Hematopoietic multipotent progenitor cell treated with erythropoietin and hydrocortisone succinate and interleukin-3 and kit ligand, for 8 days (in vitro differentiated cells): Measurements from ENCODE around the gene ANKRD17.
A peak's percentile ranks its signal among the peaks of the same experiment; 100 is the strongest.
"Not testable (repeated sequence)": the region's sequence is repeated elsewhere in the genome, so short reads cannot be mapped to it uniquely, and the experiment has no call there.

Experiments used
- DNase-seq: peaks from one replicate; pipeline ENCODE4 v3.0.0-alpha.2; 2015

ANKRD17 gene

DNA sequence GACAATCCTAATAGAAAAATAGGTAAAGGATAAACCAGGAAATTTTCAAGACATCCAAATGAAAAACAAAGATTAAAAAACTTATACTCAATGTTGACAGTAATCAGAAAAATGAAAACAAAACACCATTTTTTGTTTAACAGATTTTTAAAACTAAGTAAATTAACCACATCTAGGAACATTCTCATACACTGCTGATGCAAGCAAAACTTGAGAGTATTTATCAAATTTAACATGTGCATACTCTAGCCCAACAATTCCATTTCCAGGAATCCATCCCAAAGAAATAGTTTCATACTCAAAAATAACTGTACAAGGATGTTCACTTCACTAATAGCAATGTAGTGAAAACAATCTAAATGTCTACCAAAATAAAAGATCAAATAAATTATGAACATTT, 11.5 kb downstream of the ANKRD17 start:
- DNase-seq: no peak

DNA sequence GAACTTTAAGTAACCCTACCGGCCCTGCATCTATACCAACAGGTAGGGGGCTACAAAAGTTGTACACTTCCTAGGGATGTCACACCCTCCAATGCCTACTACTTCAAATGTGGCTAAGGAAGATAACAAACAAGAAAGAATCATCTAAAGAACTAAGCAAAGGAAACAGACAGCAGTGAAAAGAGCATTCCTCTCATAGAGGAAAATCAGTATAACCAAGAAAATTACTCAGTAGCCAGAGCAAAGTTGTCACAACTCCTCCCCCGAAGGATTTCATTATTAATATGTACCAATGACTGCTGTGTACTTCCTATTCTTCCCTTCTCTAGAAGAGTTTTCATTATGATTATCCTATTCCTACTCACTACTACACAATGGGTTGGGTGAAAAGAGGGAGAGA, 12.6 kb downstream of the ANKRD17 start:
- DNase-seq: peak; percentile 66

- no peak for DNase-seq
These were observed 13.5 kb downstream of the ANKRD17 start for GRCh38 chr4:73244945-73245601.

DNA sequence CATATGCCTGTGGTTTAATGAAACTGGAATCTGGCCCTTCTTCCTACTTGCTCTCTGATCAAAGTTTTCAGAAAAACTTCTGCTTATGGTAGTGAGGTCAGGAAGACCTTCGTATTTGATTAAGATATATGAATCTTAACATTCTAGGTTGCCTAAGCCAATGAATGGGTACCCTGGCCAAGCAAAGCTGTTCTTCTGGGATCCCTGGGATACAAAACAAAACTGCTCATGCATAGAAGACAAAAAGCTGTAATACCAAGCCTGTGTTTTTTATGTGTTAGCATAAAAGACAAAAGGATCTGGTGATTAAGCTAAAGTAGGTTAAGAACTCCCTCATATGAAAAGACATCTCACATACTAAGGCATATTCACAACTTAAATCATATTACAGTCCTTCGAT, 21.6 kb downstream of the ANKRD17 start:
- DNase-seq: no peak

DNA sequence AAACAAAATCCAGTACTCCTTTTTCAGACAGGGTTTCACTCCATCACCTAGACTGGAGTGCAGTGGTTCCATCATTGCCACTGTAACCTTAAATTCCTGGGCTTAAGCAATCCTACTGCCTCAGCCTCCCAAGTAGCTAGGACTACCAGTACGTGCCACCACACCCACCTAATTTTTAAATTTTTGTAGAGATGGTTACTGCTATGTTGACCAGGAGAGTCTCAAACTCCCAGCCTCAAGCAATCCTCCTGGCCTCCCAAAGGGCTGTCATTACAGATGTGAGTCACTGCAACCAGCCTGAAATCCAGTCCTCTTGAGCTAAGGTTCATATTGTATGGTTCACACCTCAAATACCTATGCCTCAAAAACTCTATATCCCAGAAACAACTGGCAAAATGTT, 22.4 kb downstream of the ANKRD17 start:
- no peak for DNase-seq

DNA sequence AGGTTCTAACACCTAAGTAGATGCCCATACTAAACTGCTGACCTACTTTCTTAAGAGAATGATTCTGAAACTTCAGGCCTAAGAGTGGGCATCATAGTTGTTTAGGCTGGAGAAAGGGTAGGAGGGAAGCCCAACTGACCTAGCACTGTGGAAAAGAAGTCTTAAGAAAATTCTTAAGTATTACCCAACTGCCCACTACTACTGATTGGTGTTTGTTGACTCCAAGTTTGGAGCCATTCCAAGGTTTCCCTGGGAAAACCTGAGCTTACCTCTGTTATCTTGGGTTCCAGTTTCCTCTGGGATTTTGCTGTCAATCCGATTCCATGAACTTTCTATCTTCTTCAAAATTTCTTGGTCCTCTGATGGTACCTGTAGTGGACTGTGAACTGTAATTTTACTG, 23.9 kb downstream of the ANKRD17 start:
- DNase-seq: no peak

DNA sequence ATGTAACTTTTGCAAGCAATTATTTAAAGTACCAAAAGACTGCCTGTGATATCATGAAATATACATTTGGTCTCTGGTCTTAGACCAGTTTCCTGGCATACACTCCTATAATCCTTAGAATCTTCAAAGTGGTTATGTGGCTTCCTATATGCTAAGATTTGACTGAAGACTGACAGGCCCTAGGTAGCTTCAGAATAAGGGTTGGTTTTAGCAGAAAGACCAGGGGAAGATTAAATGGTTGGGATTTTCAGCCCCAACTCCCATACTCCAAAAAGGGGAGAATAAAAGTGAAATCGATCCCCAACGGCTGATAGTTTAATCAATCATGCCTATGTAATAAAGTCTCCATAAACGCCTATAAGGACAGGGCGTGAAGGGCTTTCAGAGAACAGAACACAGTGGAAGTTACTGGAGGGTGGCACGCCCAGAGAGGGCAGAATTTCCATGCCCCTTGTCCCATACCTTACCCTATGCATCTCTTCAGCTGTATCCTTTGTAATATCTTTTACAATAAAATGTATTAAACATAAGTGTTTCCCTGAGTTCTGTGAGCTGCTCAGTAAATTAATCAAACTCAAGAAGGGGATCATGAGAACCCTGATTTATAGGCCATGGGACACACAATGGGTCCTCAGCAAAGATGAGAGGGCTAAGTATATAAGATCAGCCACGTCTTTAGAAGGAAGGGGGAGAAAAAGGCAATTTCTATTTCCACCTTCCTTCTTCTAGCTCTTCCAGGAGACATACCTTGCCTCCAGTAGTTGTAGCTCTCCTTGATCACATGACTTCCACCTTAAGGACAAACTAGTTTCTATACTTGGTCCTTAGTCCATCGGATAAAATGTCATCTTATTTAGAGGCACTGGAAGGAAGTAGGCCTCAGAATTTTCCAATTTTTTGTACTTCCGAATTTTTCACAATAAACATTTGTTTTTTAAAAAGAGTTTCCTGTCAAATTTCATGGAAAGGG, 26.8 kb downstream of the ANKRD17 start:
- DNase-seq: no peak

- DNase-seq: peak; percentile 46
These were observed 27.6 kb downstream of the ANKRD17 start for GRCh38 chr4:73230865-73231517.

- DNase-seq: not testable (repeated sequence)
These were observed 29.8 kb downstream of the ANKRD17 start for GRCh38 chr4:73228800-73229199.

DNA sequence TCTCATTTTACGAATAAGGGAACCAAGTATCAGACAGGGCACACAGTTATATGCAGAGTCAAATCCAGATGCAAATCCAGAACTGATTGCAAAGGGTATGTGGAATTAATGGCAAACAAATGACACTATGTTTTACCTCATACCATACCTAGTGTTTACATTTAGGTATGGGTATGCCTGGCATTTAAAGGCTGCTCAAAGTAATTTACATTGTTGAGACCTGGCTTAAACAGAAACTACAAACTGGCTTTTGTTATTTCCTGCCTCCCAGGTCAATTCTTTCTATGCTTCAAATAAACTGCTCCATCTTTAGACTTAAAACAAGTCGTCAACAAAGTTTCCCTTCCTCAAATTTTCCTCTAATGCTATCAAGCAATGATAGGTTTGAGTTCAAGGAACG, 33.7 kb downstream of the ANKRD17 start:
- no peak for DNase-seq

DNA sequence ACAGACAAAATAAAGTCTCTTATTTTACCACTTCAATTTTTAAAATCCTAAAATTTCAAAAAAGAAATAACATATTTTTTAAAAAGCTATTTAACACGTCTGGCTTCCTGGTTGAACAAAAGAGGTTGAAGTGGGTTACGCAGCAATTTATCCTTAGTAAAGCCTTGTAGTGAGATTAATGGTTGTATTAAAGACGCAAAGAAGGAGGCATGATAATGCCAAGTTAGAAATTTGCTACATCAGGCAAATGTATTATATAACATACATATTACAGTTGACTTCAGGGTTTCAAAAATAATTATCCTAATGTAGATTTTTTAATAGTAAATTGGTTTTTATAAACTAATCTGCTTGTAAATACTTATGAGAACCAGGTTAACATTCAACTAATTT, 35.3 kb downstream of the ANKRD17 start:
- DNase-seq: no peak

- DNase-seq: peak; percentile 95
These were observed 35.9 kb downstream of the ANKRD17 start for GRCh38 chr4:73222466-73223257.

DNA sequence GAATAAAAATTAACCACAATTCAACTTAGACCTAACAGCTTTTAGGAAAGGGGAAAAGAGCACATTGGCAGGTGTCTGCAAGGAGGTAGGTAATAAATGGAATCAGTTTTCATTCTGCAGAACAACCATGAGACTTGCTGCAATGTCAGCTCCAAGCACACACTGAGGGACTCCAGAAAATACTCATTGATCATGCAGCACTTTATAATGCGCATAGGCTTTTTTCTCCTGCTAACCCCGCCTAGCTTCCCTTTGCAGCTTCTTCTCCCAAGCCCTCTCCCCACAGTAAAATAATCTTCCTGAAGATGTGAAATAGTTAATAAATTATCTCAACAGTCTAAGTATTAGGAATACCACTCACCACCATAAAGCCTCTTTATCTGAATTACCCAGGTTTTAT, 36.9 kb downstream of the ANKRD17 start:
- no peak for DNase-seq

- DNase-seq: no peak
These were observed 37.8 kb downstream of the ANKRD17 start for GRCh38 chr4:73220815-73221214.

- DNase-seq: no peak
These were observed 44.5 kb downstream of the ANKRD17 start for GRCh38 chr4:73213916-73214653.

DNA sequence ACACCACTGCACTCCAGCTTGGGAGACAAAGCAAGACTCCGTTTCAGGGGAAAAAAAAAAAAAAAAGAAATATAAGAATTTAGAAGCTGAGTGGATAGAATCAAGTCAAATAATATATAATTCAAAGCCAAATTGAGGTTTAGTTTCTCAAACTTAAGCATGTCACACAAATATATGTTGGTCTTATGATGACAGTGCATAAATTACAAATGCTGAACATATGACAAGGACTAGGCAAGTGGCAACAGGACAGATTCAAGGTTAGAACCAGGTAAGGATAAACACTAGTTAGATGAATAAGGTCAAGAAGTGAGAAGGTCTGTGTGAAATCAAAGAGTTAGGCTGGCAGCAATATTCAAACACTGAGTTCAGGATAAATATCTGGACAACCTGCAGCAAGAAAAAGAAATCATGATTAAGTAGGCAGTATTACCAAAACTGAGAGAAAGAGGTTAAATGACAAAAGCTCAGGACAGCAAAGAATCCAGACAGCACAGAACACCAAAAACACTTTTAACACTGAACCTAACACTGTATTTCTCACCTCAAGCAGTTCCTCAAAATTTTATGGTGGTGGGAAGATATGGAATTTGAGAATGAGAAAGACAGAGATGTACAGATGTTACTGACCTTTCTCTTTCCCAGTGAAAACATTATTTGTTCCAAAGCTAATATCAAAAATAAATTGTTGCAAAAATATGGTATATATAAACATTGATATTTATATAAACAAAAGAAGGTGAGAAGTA, 45.4 kb downstream of the ANKRD17 start:
- no peak for DNase-seq

DNA sequence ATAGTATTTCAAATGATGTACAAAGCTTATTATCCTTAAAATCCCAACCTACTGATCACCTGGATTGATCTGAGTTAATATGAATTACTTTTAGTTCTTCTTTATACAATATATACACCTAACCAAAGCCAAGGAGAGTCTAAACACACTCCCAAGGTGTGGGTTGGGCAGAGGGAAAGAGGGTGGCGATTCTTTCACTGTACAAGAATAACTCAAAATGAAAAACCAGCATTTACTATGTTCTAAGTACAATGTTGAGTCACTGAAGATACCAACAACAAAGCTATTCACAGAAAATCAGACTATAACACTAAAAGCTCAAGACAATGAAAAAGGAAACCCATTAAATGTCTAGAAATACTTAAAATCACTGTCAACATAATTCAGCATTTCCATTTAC, 46.6 kb downstream of the ANKRD17 start:
- DNase-seq: no peak

DNA sequence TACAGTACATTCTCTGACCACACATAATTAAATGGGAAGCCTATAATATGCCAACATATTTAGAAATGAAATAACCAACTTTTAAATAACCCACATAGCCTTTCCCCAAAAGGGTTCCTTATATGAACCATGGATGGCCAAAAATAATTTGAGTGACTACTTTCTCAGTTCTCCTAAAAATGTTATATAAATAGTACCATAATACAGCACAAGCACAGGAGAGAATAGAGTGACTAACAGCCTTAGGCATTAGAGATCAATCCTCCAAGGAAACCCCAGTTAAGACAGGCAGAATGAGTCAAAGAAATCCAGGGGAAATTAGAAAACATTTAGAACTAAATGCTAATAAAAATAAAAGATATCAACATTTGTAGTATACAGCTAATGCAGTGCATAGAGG, 50.2 kb downstream of the ANKRD17 start:
- DNase-seq: no peak

DNA sequence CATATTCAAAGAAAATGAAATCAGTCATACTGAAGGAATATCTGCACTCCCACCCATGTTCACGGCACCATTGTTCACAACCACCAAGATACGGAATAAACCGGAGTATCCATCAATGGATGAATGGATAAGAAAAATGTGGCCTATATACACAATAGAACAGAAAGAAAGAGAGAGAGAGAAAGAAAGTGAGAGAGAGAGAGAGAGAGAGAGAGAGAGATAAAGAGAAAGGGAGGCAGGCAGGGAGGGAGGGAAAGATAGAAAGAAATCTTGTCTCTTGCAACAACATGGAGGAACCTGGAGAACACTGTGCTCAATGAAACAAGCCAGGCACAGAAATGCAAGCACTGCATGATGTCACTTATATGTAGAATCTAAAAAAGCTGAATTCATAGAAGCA, 52.4 kb downstream of the ANKRD17 start:
- no peak for DNase-seq

DNA sequence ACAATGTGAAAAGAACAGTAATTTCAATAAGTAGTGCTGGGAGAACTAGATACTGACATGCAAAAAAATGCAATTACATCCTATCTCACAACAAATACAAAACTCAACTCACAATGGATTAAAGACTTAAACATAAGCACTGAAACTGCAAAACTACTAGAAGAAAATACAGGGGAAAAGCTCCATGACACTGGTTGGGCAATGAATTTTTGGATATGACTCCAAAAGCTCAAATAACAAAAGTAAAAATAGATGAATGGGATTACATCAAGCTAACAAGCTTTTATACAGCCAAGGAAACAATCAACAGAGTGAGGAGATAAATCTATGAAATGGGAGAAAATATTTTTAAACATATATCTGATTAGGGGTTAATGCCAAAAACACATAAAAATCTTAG, 53.1 kb downstream of the ANKRD17 start:
- no peak for DNase-seq

GRCh38 chr4:73203976-73204375, 54.6 kb downstream of the ANKRD17 start:
- not testable (repeated sequence) for DNase-seq
